Stimulated activated CD8-positive, alpha-beta memory T cell treated with anti-CD3 and anti-CD28 coated beads, Interleukin-7, amount 100 ng/mL, for 4 hours (primary cell): Measurements from ENCODE around the gene GP5.

Experiments
- DNase-seq, 2 donors: peaks; one replicate each; pipeline ENCODE4 v3.0.0-alpha.2; 2020; ENCODE audit warnings: low read depth in 2 of 2

GP5 gene

GRCh38 chr3:194375473-194376240, 23.4 kb downstream of the GP5 start:
- DNase-seq, result no peak

- no peak for DNase-seq
These were observed 24.1 kb downstream of the GP5 start for GRCh38 chr3:194374935-194375334.

GRCh38 chr3:194373899-194374298, 25.2 kb downstream of the GP5 start:
- no peak for DNase-seq

- DNase-seq, result no peak
These were observed 26.0 kb downstream of the GP5 start for GRCh38 chr3:194373028-194373427.

GRCh38 chr3:194370753-194371152, 28.3 kb downstream of the GP5 start:
- DNase-seq, result no peak

- DNase-seq, result no peak
These were observed 29.4 kb downstream of the GP5 start, which contains the start of gene LRRC15 for GRCh38 chr3:194369522-194370279. LRRC15 (minus strand) TSS chr3:194369743; CDS start chr3:194361043, 8,700 bp downstream.

- no peak for DNase-seq
These were observed 30.1 kb downstream of the GP5 start for GRCh38 chr3:194368918-194369317.

GRCh38 chr3:194367992-194368841, 30.8 kb downstream of the GP5 start:
- no peak for DNase-seq

GRCh38 chr3:194365978-194366490, 33.0 kb downstream of the GP5 start:
- no peak for DNase-seq

- no peak for DNase-seq
These were observed 33.5 kb downstream of the GP5 start for GRCh38 chr3:194365526-194365925.

- no peak for DNase-seq
These were observed 34.2 kb downstream of the GP5 start for GRCh38 chr3:194364652-194365434.

- DNase-seq, result no peak
These were observed 34.8 kb downstream of the GP5 start for GRCh38 chr3:194364314-194364651.

GRCh38 chr3:194360568-194360967, 38.5 kb downstream of the GP5 start:
- DNase-seq, result no peak

- DNase-seq, result no peak
These were observed 41.4 kb downstream of the GP5 start for GRCh38 chr3:194357681-194358080.

GRCh38 chr3:194355379-194355778, 43.7 kb downstream of the GP5 start:
- DNase-seq, result no peak

- no peak for DNase-seq
These were observed 44.8 kb downstream of the GP5 start for GRCh38 chr3:194354315-194354714.

GRCh38 chr3:194352667-194353246, 46.3 kb downstream of the GP5 start:
- DNase-seq, result no peak

GRCh38 chr3:194351952-194352536, 47.0 kb downstream of the GP5 start:
- DNase-seq, result no peak

GRCh38 chr3:194351080-194351672, 47.9 kb downstream of the GP5 start, which contains the start of gene CPN2:
CPN2 (minus strand) TSS chr3:194351328; CDS start chr3:194342702, 8,626 bp downstream.
- no peak for DNase-seq

GRCh38 chr3:194350726-194351071, 48.4 kb downstream of the GP5 start:
- no peak for DNase-seq
